ENCODE data around the gene TRHDE.

Gene TRHDE

GRCh38 chr12:72467985-72468384 is 195.8 kb downstream of the TRHDE start:
- no peak overlapping the region for H2AFZ ChIP-seq (ENCODE audit: low read depth)
- no peaks in the 10 kb centered on the region for H3K27me3 ChIP-seq (ENCODE audit: insufficient read depth, low read depth)
- no peaks in the 10 kb centered on the region for H3K36me3 ChIP-seq (ENCODE audit: insufficient read depth)
- H3K27ac ChIP-seq = no peak overlapping the region
- no peaks in the 10 kb centered on the region for H4K20me1 ChIP-seq (ENCODE audit: insufficient read depth)
- H3K4me3 ChIP-seq (IDR thresholded peaks at IDR 0.05; ENCODE audit: insufficient read depth, low read depth, low read length) = no peak overlapping the region
- no peaks in the 10 kb centered on the region for H3K79me2 ChIP-seq (ENCODE audit: insufficient read depth, low read depth)
- no peak overlapping the region for H3K9ac ChIP-seq
- H3K4me2 ChIP-seq = no peak overlapping the region
- TF ChIP-seq, protein P1, sequence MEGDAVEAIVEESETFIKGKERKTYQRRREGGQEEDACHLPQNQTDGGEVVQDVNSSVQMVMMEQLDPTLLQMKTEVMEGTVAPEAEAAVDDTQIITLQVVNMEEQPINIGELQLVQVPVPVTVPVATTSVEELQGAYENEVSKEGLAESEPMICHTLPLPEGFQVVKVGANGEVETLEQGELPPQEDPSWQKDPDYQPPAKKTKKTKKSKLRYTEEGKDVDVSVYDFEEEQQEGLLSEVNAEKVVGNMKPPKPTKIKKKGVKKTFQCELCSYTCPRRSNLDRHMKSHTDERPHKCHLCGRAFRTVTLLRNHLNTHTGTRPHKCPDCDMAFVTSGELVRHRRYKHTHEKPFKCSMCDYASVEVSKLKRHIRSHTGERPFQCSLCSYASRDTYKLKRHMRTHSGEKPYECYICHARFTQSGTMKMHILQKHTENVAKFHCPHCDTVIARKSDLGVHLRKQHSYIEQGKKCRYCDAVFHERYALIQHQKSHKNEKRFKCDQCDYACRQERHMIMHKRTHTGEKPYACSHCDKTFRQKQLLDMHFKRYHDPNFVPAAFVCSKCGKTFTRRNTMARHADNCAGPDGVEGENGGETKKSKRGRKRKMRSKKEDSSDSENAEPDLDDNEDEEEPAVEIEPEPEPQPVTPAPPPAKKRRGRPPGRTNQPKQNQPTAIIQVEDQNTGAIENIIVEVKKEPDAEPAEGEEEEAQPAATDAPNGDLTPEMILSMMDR (conservative IDR thresholded peaks at IDR 0.05; ENCODE audit: low read depth, low read length) = no peak
- H3K4me1 ChIP-seq (ENCODE audit: low read depth, poor library complexity, severe bottlenecking) = no peaks in the 10 kb centered on the region

- no peaks in the 10 kb centered on the region for H3K4me1 ChIP-seq (ENCODE audit: low read depth, poor library complexity, severe bottlenecking)
These were observed 196.3 kb downstream of the TRHDE start for GRCh38 chr12:72468505-72468904.

DNA sequence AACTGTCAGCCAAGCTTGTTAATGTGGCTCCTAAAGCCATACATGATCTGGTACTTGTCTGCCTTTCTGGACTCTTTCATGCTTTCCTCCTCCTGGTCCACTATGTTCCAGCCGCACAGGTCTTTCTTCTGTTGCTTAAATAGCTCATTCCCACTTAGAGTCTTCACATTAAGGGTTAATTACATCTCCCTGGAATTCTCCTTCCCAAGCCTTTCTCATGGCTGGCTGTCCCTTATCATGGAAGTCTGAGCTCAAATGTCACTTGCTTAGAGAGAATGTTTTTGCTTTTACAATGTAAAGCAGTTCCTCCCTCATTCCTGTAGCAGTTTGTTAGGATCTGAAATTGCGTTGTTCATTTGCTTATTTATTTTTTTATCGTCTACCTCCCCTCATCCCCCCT is 199.6 kb downstream of the TRHDE start:
- TF ChIP-seq, protein P1 (conservative IDR thresholded peaks at IDR 0.05; ENCODE audit: low read depth, low read length) = no peak
- no peaks in the 10 kb centered on the region for H3K36me3 ChIP-seq (ENCODE audit: insufficient read depth)
- no peak overlapping the region for H3K27ac ChIP-seq
- no peak overlapping the region for H2AFZ ChIP-seq (ENCODE audit: low read depth)
- no peaks in the 10 kb centered on the region for H4K20me1 ChIP-seq (ENCODE audit: insufficient read depth)
- no peaks in the 10 kb centered on the region for H3K27me3 ChIP-seq (ENCODE audit: insufficient read depth, low read depth)
- no peak overlapping the region for H3K9ac ChIP-seq
- H3K4me1 ChIP-seq (ENCODE audit: low read depth, poor library complexity, severe bottlenecking) = no peaks in the 10 kb centered on the region
- no peak overlapping the region for H3K4me3 ChIP-seq (IDR thresholded peaks at IDR 0.05; ENCODE audit: insufficient read depth, low read depth, low read length)
- no peaks in the 10 kb centered on the region for H3K79me2 ChIP-seq (ENCODE audit: insufficient read depth, low read depth)
- no peak overlapping the region for H3K4me2 ChIP-seq

More at GRCh38 chr12:72468505-72468904, 196.3 kb downstream of the TRHDE start:
- H3K4me3 ChIP-seq (IDR thresholded peaks at IDR 0.05; ENCODE audit: insufficient read depth, low read depth, low read length) = no peak overlapping the region
- no peaks in the 10 kb centered on the region for H3K79me2 ChIP-seq (ENCODE audit: insufficient read depth, low read depth)
- H4K20me1 ChIP-seq (ENCODE audit: insufficient read depth) = no peaks in the 10 kb centered on the region
- no peak overlapping the region for H2AFZ ChIP-seq (ENCODE audit: low read depth)
- no peaks in the 10 kb centered on the region for H3K36me3 ChIP-seq (ENCODE audit: insufficient read depth)
- no peak overlapping the region for H3K4me2 ChIP-seq
- H3K9ac ChIP-seq = no peak overlapping the region
- H3K27ac ChIP-seq = no peak overlapping the region
- TF ChIP-seq, protein P1 (conservative IDR thresholded peaks at IDR 0.05; ENCODE audit: low read depth, low read length) = no peak
- H3K27me3 ChIP-seq (ENCODE audit: insufficient read depth, low read depth) = no peaks in the 10 kb centered on the region

GRCh38 chr12:72472350-72472749 is 200.2 kb downstream of the TRHDE start:
- Histone ChIP-seq H3K36me3 (ENCODE audit: insufficient read depth) (no peaks in the 10 kb centered on the region), H3K27me3 (ENCODE audit: insufficient read depth, low read depth) (no peaks in the 10 kb centered on the region), H2AFZ (ENCODE audit: low read depth) (no peak overlapping the region), H3K4me3 (IDR thresholded peaks at IDR 0.05; ENCODE audit: insufficient read depth, low read depth, low read length) (no peak overlapping the region), H3K27ac (no peak overlapping the region), H4K20me1 (ENCODE audit: insufficient read depth) (no peaks in the 10 kb centered on the region), H3K79me2 (ENCODE audit: insufficient read depth, low read depth) (no peaks in the 10 kb centered on the region), H3K4me1 (ENCODE audit: low read depth, poor library complexity, severe bottlenecking) (no peaks in the 10 kb centered on the region), H3K4me2 (no peak overlapping the region), H3K9ac (no peak overlapping the region)
- TF ChIP-seq, protein P1 (conservative IDR thresholded peaks at IDR 0.05; ENCODE audit: low read depth, low read length) = no peak
